ENCODE results near the gene TMEM51. TPM values are rescaled to one million over a fixed set of nuclear protein-coding genes. Genes with fewer than 3 reads are reported as not detected.

TMEM51 gene
- total and polyA plus RNA-seq, 4 experiments from 2014 or later = 0.47 to 0.61 TPM; not detected in 2

DNA sequence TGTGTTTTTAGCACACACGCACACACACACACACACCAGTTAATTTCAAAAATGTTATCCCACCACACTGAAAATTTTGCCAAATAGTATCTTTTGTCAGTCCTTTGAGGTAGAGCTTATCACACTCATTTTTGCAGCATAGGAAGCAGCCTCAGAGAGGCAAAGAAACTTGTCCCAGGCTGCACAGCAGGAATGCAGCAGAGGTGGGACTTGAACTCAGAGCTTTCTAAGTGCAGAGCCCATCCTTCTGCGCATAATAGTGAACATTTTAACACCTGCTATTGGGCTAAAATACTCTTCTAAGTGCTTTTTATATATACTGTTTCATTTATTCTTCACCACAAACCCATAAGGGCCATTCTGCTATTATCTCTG lies 108.4 kb downstream of the TMEM51 start:
- CTCF ChIA-PET (ENCODE audit: partially characterized antibody) = no interaction called here
- Histone ChIP-seq H3K9me3 (ENCODE audit: control insufficient read depth in 1 of 2, low read length in 2 of 2) (no peaks in the 10 kb centered on the region), H3K36me3 (ENCODE audit: insufficient read depth, low read length) (no peaks in the 10 kb centered on the region), H3K27ac (ENCODE audit: low read depth, low read length) (no peak overlapping the region), H3K4me1 (ENCODE audit: insufficient read depth, low read length) (peaks cover 8% of the 10 kb centered on the region), H3K4me3 (ENCODE audit: low read length in 2 of 2) (no peak overlapping the region), H3K27me3 (ENCODE audit: insufficient read depth, low read length) (peaks cover 10% of the 10 kb centered on the region)
- DNase-seq = no peak
- peaks cover 9 to 18% (median 13%) of the 10 kb centered on the region in 4 donors for H3K4me1 Mint-ChIP-seq
- H3K27ac Mint-ChIP-seq = no peak overlapping the region
- H3K9me3 Mint-ChIP-seq = peaks cover 0 to 17% (median 12%) of the 10 kb centered on the region in 8 donors
- peaks cover 21 to 26% of the 10 kb centered on the region in 2 donors for H3K27me3 Mint-ChIP-seq
- POLR2A ChIA-PET (ENCODE audit: partially characterized antibody) = no interaction called here
- no peaks in the 10 kb centered on the region for H3K36me3 Mint-ChIP-seq
- peak overlapping the region in 1 of 8 donors; percentile 43 for H3K4me3 Mint-ChIP-seq
- intact Hi-C loops (cut with micrococcal nuclease) = no loop called here

DNA sequence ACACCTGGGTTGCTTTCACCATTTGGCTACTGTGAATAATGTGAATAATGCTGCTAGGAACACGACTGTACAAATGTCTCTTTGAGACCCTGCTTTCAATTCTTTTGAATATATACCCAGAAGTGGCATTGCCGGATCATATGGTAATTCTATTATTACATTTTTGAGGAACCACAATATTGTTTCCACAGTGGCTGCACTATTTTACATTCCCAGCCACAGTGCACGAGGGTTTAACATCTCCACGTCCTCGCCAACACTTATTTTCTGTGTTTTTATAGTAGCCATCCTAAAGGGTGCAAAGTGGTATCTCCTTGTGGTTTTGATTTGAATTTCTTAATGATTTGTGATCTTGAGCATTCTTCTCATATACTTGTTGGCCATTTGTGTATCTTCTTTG lies 109.2 kb downstream of the TMEM51 start:
- H3K4me3 Mint-ChIP-seq = no peak overlapping the region
- no peak for DNase-seq
- H3K27ac Mint-ChIP-seq = no peak overlapping the region
- ChIA-PET CTCF (ENCODE audit: partially characterized antibody) (no interaction called here), POLR2A (ENCODE audit: partially characterized antibody) (no interaction called here)
- Histone ChIP-seq H3K27me3 (ENCODE audit: insufficient read depth, low read length) (peaks cover 10% of the 10 kb centered on the region), H3K36me3 (ENCODE audit: insufficient read depth, low read length) (no peaks in the 10 kb centered on the region), H3K9me3 (ENCODE audit: control insufficient read depth in 1 of 2, low read length in 2 of 2) (no peaks in the 10 kb centered on the region), H3K4me1 (ENCODE audit: insufficient read depth, low read length) (peaks cover 8% of the 10 kb centered on the region), H3K27ac (ENCODE audit: low read depth, low read length) (no peak overlapping the region), H3K4me3 (ENCODE audit: low read length in 2 of 2) (no peak overlapping the region)
- intact Hi-C loops (cut with micrococcal nuclease) = no loop called here
- peaks cover 21 to 26% of the 10 kb centered on the region in 2 donors for H3K27me3 Mint-ChIP-seq
- H3K9me3 Mint-ChIP-seq = peaks cover 0 to 17% (median 12%) of the 10 kb centered on the region in 8 donors
- H3K4me1 Mint-ChIP-seq = peaks cover 9 to 18% (median 13%) of the 10 kb centered on the region in 4 donors
- no peaks in the 10 kb centered on the region for H3K36me3 Mint-ChIP-seq

DNA sequence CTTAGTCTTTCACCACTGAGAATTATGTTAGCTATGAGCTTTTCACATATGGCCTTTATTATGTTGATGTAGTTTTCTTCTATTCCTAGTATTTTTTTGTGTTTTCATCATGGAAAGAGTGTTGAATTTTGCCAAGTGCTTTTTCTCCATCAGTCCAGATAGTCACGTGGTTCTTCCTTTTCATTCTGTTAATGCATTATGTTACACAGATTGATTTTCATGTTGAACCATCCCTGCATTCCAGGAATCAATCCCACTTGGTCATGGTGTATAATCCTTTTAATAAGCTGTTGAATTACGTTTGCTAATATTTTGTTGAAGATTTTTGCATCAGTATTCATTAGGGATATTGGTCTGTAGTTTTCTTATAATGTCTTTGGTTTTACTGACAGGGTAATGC lies 111.2 kb downstream of the TMEM51 start:
- no peaks in the 10 kb centered on the region for H3K36me3 ChIP-seq (ENCODE audit: insufficient read depth, low read length)
- POLR2A ChIA-PET (ENCODE audit: partially characterized antibody) = no interaction called here
- Mint-ChIP-seq H3K9me3 (peaks cover 0 to 19% (median 12%) of the 10 kb centered on the region in 8 donors), H3K27me3 (peaks cover 26 to 27% of the 10 kb centered on the region in 2 donors), H3K4me3 (no peak overlapping the region), H3K27ac (no peak overlapping the region), H3K4me1 (peaks cover 9 to 18% (median 13%) of the 10 kb centered on the region in 4 donors), H3K36me3 (no peaks in the 10 kb centered on the region)
- no peak overlapping the region for H3K27ac ChIP-seq (ENCODE audit: low read depth, low read length)
- DNase-seq = no peak
- CTCF ChIA-PET (ENCODE audit: partially characterized antibody) = no interaction called here
- intact Hi-C loops (cut with micrococcal nuclease) = no loop called here
- peaks cover 8% of the 10 kb centered on the region for H3K4me1 ChIP-seq (ENCODE audit: insufficient read depth, low read length)
- no peaks in the 10 kb centered on the region for H3K9me3 ChIP-seq (ENCODE audit: control insufficient read depth in 1 of 2, low read length in 2 of 2)
- H3K4me3 ChIP-seq (ENCODE audit: low read length in 2 of 2) = no peak overlapping the region
- H3K27me3 ChIP-seq (ENCODE audit: insufficient read depth, low read length) = peaks cover 10% of the 10 kb centered on the region

Other genes with a start within 250 kb of the TMEM51 start
- gene FHAD1, start 93.5 kb downstream of the TMEM51 start, total RNA-seq = not detected
- gene FHAD1, start 93.5 kb downstream of the TMEM51 start, polyA plus RNA-seq = under 1 TPM in 1 of 2 donors, not detected in 1; 0.03 TPM

All from CD4-positive, alpha-beta memory T cell (primary cell).